Natural killer cell (primary cell): Measurements from ENCODE around the gene ARHGAP26. TPM values are rescaled to one million over a fixed set of nuclear protein-coding genes. Genes with fewer than 3 reads are reported as not detected.
A peak's percentile ranks its signal among the peaks of the same experiment; 100 is the strongest.

Source experiments
- ATAC-seq, 3 donors: fragments of 150-1000 bp in 2 of 3; fragments of 200-7000 bp in 1 of 3; cut with Tn5 transposase; 1 replicate in 1 of 3; 2 replicates in 2 of 3; pipeline ENCODE4 v1.10.0; 2021; ENCODE audit warnings: mild to moderate bottlenecking in 2 of 3, moderate library complexity in 2 of 3
- DNase-seq, 2 donors: peaks; one replicate each; pipeline versions ENCODE4 v3.0.0 to v3.0.0-alpha.2; 2013 to 2021; ENCODE audit warnings: mixed read lengths in 1 of 2
- H3K27ac ChIP-seq: one replicate; pipeline ENCODE4 v1.5.1; 2013; ENCODE audit warnings: mild to moderate bottlenecking, low read length
- H3K27me3 ChIP-seq: one replicate; pipeline ENCODE4 v1.6.1; 2013; ENCODE audit warnings: low read length; ENCODE audit not compliant: control insufficient read depth, insufficient read depth
- H3K36me3 ChIP-seq: one replicate; pipeline ENCODE4 v1.6.1; 2013; ENCODE audit warnings: low read length; ENCODE audit not compliant: control insufficient read depth, insufficient read depth
- H3K4me1 ChIP-seq: one replicate; pipeline ENCODE4 v1.6.1; 2013; ENCODE audit warnings: low read length; ENCODE audit not compliant: control insufficient read depth, insufficient read depth
- H3K4me3 ChIP-seq: one replicate; pipeline ENCODE4 v1.5.1; 2013; ENCODE audit warnings: low read length
- H3K9me3 ChIP-seq: one replicate; pipeline ENCODE4 v1.6.1; 2013; ENCODE audit warnings: low read length; ENCODE audit not compliant: control insufficient read depth, insufficient read depth
- H3K27ac Mint-ChIP-seq, 2 donors: one replicate each; pipeline ENCODE4 v1.8.0; 2022; ENCODE audit warnings: mild to moderate bottlenecking in 2 of 2, mixed read lengths in 2 of 2, moderate library complexity in 1 of 2
- H3K27me3 Mint-ChIP-seq, 2 donors: one replicate each; pipeline ENCODE4 v1.8.0; 2022; ENCODE audit warnings: low read depth in 2 of 2, mixed read lengths in 2 of 2
- H3K36me3 Mint-ChIP-seq: one replicate; pipeline ENCODE4 v1.8.0; 2022; ENCODE audit warnings: mixed read lengths
- H3K4me1 Mint-ChIP-seq, 2 donors: one replicate each; pipeline ENCODE4 v1.8.0; 2022; ENCODE audit warnings: mixed read lengths in 2 of 2
- H3K4me3 Mint-ChIP-seq: one replicate; pipeline ENCODE4 v1.8.0; 2022; ENCODE audit warnings: mild to moderate bottlenecking, moderate library complexity, mixed read lengths
- H3K9me3 Mint-ChIP-seq, 2 donors: one replicate each; pipeline ENCODE4 v1.8.0; 2022; ENCODE audit warnings: mixed read lengths in 2 of 2
- CTCF ChIP-seq: fragments of 200-600 bp; IDR thresholded peaks from one replicate; pipeline ENCODE4 v1.8.0; 2022; ENCODE audit warnings: antibody characterized with exemption
- WGBS: methylation state at CpG from one replicate; pipeline ENCODE4 v1.1.7; 2013; ENCODE audit warnings: missing lambda C conversion rate; ENCODE audit not compliant: insufficient coverage; 5-methylcytosine and 5-hydroxymethylcytosine counted together
- intact Hi-C: fragments of 100-400 bp; cut with micrococcal nuclease; formaldehyde crosslinking; loops from one replicate; pipeline ENCODE4 v1.14.2; 2022
- total RNA-seq, 4 donors: library from RNA; stranded (reverse); fragments of 120-200 nt in 1 of 4; gene quantifications; one replicate each; pipeline versions ENCODE4 v1.2.3 to v1.2.4, GENCODE V29; 2013 to 2022

Gene ARHGAP26
- total RNA-seq, 3 donors from 2014 or later (not counting 1 experiment from before 2014, with no cell fraction given) = 153 to 159 (median 158) TPM

- Mint-ChIP-seq H3K4me3 (no peak overlapping the region), H3K27me3 (no peaks in the 10 kb centered on the region), H3K4me1 (peaks cover 24 to 36% of the 10 kb centered on the region in 2 donors), H3K27ac (no peak overlapping the region), H3K9me3 (no peaks in the 10 kb centered on the region), H3K36me3 (no peaks in the 10 kb centered on the region)
- WGBS = 89% methylated on average over 2 of the region's 2 CpGs
- H3K9me3 ChIP-seq = no peaks in the 10 kb centered on the region
- intact Hi-C loops = no loop called here
- H3K4me3 ChIP-seq = no peak overlapping the region
- no peak for TF ChIP-seq CTCF
- H3K27ac ChIP-seq = no peak overlapping the region
- no peaks in the 10 kb centered on the region for H3K27me3 ChIP-seq
- H3K4me1 ChIP-seq = no peaks in the 10 kb centered on the region
- peaks cover 2% of the 10 kb centered on the region for H3K36me3 ChIP-seq
- ATAC-seq (no peak), DNase-seq (no peak)
Observed at GRCh38 chr5:143208781-143209510, 438.8 kb downstream of the ARHGAP26 start.

- Histone ChIP-seq H3K4me1 (no peaks in the 10 kb centered on the region), H3K36me3 (peaks cover 7% of the 10 kb centered on the region), H3K9me3 (no peaks in the 10 kb centered on the region), H3K27me3 (no peaks in the 10 kb centered on the region), H3K27ac (no peak overlapping the region), H3K4me3 (no peak overlapping the region)
- Mint-ChIP-seq H3K27me3 (no peaks in the 10 kb centered on the region), H3K36me3 (no peaks in the 10 kb centered on the region), H3K27ac (peak overlapping the region in 1 of 2 donors; percentile 19), H3K4me1 (peaks cover 23 to 34% of the 10 kb centered on the region in 2 donors), H3K4me3 (no peak overlapping the region), H3K9me3 (no peaks in the 10 kb centered on the region)
- intact Hi-C loops = no loop called here
- DNase-seq (no peak), ATAC-seq (no peak)
- 94% methylated on average over 11 of the region's 11 CpGs for WGBS
- no peak for TF ChIP-seq CTCF
Observed at GRCh38 chr5:143209881-143210395, 439.8 kb downstream of the ARHGAP26 start.

GRCh38 chr5:143210576-143210975 is 440.4 kb downstream of the ARHGAP26 start:
- TF ChIP-seq CTCF = no peak
- H3K9me3 ChIP-seq = no peaks in the 10 kb centered on the region
- no peak overlapping the region for H3K4me3 ChIP-seq
- H3K27me3 Mint-ChIP-seq = no peaks in the 10 kb centered on the region
- H3K36me3 Mint-ChIP-seq = peaks cover 4% of the 10 kb centered on the region
- no peak for ATAC-seq
- no peak for DNase-seq
- no peak overlapping the region for H3K4me3 Mint-ChIP-seq
- H3K27ac ChIP-seq = no peak overlapping the region
- H3K36me3 ChIP-seq = peaks cover 9% of the 10 kb centered on the region
- no peaks in the 10 kb centered on the region for H3K9me3 Mint-ChIP-seq
- WGBS = 99% methylated on average over 4 of the region's 4 CpGs
- intact Hi-C loops = no loop called here
- no peaks in the 10 kb centered on the region for H3K27me3 ChIP-seq
- H3K4me1 ChIP-seq = no peaks in the 10 kb centered on the region
- H3K27ac Mint-ChIP-seq = peak overlapping the region in 1 of 2 donors; percentile 19
- H3K4me1 Mint-ChIP-seq = peaks cover 17 to 30% of the 10 kb centered on the region in 2 donors
